Testis (tissue), 3 donors: ENCODE results near the gene CPZ. TPM values are rescaled to one million over a fixed set of nuclear protein-coding genes. Genes with fewer than 3 reads are reported as not detected.

Experiments used
- DNase-seq: peaks from one replicate; pipeline ENCODE4 v3.0.0-alpha.2; 2019
- H3K27ac ChIP-seq, 2 donors: fragments of 200-600 bp; sonication (generic); one replicate each; pipeline ENCODE4 v1.5.1; 2019
- H3K27me3 ChIP-seq: fragments of 200-600 bp; sonication (generic); one replicate; pipeline ENCODE4 v1.5.1; 2019
- H3K36me3 ChIP-seq: fragments of 200-600 bp; sonication (generic); one replicate; pipeline ENCODE4 v1.5.1; 2017; ENCODE audit warnings: low read depth; ENCODE audit errors: missing control alignments
- H3K4me1 ChIP-seq: fragments of 200-600 bp; sonication (generic); one replicate; pipeline ENCODE4 v1.5.1; 2019
- H3K4me3 ChIP-seq, 2 donors: fragments of 200-600 bp; sonication (generic); one replicate each; pipeline ENCODE4 v1.5.1; 2017 to 2019
- H3K9me3 ChIP-seq: fragments of 200-600 bp; sonication (generic); one replicate; pipeline ENCODE4 v1.5.1; 2017
- POLR2A ChIP-seq: fragments of 450-650 bp; IDR thresholded peaks from one replicate; pipeline ENCODE4 v1.6.1; 2017; ENCODE audit warnings: antibody characterized with exemption, mild to moderate bottlenecking, moderate library complexity
- WGBS, 2 donors: methylation state at CpG; one replicate each; pipeline ENCODE4 v1.1.5; 2018; 5-methylcytosine and 5-hydroxymethylcytosine counted together
- intact Hi-C: fragments of 100-400 bp; cut with DNase I; formaldehyde crosslinking; loops from one replicate; pipeline ENCODE4 v1.15.1; 2023; ENCODE audit warnings: low total_unique reads
- polyA plus RNA-seq: library from polyadenylated mRNA; stranded (reverse); fragments of 350-450 nt; fragmentation: Illumina TruSeq; extraction: RNeasy Lipid Tissue Mini Kit (QIAGEN cat#74804); gene quantifications from one replicate; pipeline ENCODE4 v1.2.3, GENCODE V29; 2014; ENCODE audit warnings: low read depth, low replicate concordance; ENCODE audit not compliant: insufficient read depth
- total RNA-seq, 2 donors: library from RNA; depleted of rRNA; stranded (reverse); fragments of >200 nt; gene quantifications; one replicate each; pipeline ENCODE4 v1.2.3, GENCODE V29; 2016
- TF ChIP-seq, protein P1 (sequence below), 3 experiments: fragments of 450-650 bp in 2 of 3; fragments of 200-600 bp in 1 of 3; sonication (generic) in 1 of 3; IDR thresholded peaks; one replicate each; pipeline ENCODE4 v1.5.1; 2016 to 2019; ENCODE audit warnings: antibody characterized with exemption in 3 of 3, mild to moderate bottlenecking in 2 of 3, moderate library complexity in 1 of 3

CPZ gene
- total and polyA plus RNA-seq, 3 donors from 2014 or later, result 2.0 to 21.9 (median 10.2) TPM

DNA sequence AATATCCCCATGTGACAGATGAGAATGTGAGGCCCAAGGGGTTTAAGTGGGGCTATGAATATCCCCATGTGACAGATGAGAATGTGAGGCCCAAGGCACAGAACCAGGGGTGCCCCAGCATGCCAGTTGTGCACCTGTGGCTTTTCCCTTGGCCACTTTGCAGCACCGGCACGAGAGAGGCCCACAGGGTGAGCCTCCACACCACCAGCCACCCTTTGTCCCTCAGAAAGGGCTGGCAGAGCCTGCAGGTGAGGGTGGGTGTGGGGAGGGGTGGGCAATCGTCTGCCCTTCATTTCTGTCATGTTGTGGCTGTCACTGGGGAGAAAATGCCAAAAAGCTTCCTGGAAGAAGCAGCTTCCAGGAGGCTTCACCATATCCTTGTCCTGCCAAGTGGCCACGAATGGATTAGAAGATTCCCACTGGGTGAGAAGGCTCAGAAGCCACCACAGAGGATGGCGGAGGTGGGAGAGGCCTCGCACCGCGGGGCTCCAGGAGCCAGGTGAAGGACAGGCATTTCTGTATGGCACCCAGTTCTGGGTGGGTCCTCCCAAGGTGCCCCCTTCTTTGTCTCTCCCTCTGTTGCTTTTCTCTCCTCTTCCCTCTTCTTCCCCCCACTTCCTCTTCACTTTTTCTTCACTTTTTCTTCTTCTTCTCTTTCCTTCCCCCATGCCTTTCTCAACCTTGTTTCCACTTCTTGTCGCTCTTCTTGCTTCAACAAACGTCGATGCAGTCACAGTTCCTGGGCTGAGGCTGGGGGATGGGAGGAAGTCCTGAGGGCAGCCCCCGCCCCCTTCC lies 12.8 kb upstream of the CPZ start:
- intact Hi-C loops, result no loop called here
- no peak for TF ChIP-seq POLR2A
- TF ChIP-seq, protein P1, sequence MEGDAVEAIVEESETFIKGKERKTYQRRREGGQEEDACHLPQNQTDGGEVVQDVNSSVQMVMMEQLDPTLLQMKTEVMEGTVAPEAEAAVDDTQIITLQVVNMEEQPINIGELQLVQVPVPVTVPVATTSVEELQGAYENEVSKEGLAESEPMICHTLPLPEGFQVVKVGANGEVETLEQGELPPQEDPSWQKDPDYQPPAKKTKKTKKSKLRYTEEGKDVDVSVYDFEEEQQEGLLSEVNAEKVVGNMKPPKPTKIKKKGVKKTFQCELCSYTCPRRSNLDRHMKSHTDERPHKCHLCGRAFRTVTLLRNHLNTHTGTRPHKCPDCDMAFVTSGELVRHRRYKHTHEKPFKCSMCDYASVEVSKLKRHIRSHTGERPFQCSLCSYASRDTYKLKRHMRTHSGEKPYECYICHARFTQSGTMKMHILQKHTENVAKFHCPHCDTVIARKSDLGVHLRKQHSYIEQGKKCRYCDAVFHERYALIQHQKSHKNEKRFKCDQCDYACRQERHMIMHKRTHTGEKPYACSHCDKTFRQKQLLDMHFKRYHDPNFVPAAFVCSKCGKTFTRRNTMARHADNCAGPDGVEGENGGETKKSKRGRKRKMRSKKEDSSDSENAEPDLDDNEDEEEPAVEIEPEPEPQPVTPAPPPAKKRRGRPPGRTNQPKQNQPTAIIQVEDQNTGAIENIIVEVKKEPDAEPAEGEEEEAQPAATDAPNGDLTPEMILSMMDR (IDR thresholded peaks at IDR 0.05), result no peak
- no peak for DNase-seq
- H3K4me1 ChIP-seq, result no peaks in the 10 kb centered on the region
- H3K27me3 ChIP-seq, result no peaks in the 10 kb centered on the region
- H3K27ac ChIP-seq, result no peak overlapping the region
- peak overlapping the region in 1 of 2 donors; percentile 23 for H3K4me3 ChIP-seq
- no peaks in the 10 kb centered on the region for H3K36me3 ChIP-seq
- 35 to 37% methylated on average over 9 to 12 of the region's 12 CpGs for WGBS, 2 donors
- no peaks in the 10 kb centered on the region for H3K9me3 ChIP-seq

DNA sequence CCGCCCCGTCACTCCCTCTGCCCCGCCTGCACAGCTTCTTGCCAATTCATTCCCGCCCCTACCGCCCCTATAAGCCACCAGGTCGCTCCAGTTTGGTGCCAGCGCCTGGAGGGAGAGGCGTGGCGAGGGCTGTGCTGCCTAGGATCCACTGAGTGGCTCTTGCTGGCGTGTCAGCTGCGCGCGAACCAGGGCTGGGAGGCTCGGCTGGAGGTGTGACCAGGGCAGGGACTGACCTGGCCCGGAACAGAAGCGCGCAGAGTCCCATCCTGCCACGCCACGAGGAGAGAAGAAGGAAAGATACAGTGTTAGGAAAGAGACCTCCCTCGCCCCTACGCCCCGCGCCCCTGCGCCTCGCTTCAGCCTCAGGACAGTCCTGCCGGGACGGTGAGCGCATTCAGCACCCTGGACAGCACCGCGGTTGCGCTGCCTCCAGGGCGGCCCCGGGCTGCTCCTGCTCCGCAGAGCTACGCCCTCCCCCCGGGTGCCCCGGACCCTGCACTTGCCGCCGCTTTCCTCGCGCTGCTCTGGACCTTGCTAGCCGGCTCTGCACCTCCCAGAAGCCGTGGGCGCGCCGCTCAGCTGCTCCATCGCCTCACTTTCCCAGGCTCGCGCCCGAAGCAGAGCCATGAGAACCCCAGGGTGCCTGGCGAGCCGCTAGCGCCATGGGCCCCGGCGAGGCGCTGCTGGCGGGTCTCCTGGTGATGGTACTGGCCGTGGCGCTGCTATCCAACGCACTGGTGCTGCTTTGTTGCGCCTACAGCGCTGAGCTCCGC lies 12.1 kb upstream of the CPZ start, which contains the start of gene GPR78:
TSS of gene GPR78 (plus strand) at position 72 of the 773 bp plus-strand sequence. CDS start at position 663, 591 bp downstream.
- no peaks in the 10 kb centered on the region for H3K9me3 ChIP-seq
- no peaks in the 10 kb centered on the region for H3K36me3 ChIP-seq

DNA sequence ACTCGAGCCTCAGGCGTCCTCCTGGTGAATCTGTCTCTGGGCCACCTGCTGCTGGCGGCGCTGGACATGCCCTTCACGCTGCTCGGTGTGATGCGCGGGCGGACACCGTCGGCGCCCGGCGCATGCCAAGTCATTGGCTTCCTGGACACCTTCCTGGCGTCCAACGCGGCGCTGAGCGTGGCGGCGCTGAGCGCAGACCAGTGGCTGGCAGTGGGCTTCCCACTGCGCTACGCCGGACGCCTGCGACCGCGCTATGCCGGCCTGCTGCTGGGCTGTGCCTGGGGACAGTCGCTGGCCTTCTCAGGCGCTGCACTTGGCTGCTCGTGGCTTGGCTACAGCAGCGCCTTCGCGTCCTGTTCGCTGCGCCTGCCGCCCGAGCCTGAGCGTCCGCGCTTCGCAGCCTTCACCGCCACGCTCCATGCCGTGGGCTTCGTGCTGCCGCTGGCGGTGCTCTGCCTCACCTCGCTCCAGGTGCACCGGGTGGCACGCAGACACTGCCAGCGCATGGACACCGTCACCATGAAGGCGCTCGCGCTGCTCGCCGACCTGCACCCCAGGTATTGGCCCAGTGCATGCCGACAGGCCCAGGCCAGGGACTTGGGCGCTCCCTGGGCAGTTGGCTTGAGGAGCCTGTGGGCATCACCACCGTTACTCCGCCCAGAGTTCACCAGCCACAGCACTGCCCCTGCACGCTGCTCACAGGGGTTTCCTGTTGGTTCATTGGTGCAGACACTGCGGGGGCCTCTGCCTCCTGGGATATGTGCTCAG lies 11.3 kb upstream of the CPZ start:
- WGBS, 2 donors, result 67% methylated on average over 66 of the region's 66 CpGs; no CpG with 5 or more reads in 1 of the 2 donors
- Histone ChIP-seq H3K36me3 (no peaks in the 10 kb centered on the region), H3K27me3 (no peaks in the 10 kb centered on the region), H3K27ac (no peak overlapping the region), H3K4me3 (peak overlapping the region in 1 of 2 donors; percentile 23), H3K9me3 (no peaks in the 10 kb centered on the region), H3K4me1 (no peaks in the 10 kb centered on the region)
- no peak for TF ChIP-seq POLR2A
- TF ChIP-seq, protein P1 (IDR thresholded peaks at IDR 0.05), result no peak
- no peak for DNase-seq
- intact Hi-C loops, result no loop called here

More for the DNA sequence above, 12.1 kb upstream of the CPZ start, which contains the start of gene GPR78:
- Histone ChIP-seq H3K27me3 (no peaks in the 10 kb centered on the region), H3K4me3 (peak within 1 kb of the TSS in 1 of 2 donors; percentile 23), H3K4me1 (no peaks in the 10 kb centered on the region), H3K27ac (no peak within 1 kb of the TSS)
- peak; percentile 51 for DNase-seq
- TF ChIP-seq, protein P1 (IDR thresholded peaks at IDR 0.05), result no peak
- TF ChIP-seq POLR2A, result no peak
- 3 to 4% methylated on average over 14 to 61 of the region's 63 CpGs for WGBS, 2 donors
- intact Hi-C loops, result no loop called here

DNA sequence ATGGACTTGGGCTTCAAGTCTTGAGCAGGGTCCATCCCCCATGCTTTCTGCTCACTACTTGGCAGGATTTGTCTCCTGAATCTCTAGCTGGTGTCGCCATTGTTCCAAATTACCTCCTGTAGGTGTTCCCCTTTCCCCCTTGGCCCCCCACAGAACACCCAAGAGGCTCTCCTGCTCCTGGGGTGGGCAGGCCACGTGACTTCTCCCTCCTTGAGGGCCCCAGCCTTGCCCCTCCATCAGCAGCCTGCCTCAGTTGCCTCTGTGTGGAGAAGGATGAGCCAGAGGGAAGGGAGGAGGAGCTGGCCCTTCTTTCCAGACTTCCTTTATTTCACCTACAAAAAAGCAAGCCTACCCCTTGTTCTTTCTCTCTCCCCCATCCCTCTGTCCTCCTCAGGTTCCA lies 10.5 kb upstream of the CPZ start:
- no peaks in the 10 kb centered on the region for H3K4me1 ChIP-seq
- intact Hi-C loops, result no loop called here
- H3K4me3 ChIP-seq, result no peak overlapping the region
- no peaks in the 10 kb centered on the region for H3K36me3 ChIP-seq
- no peak overlapping the region for H3K27ac ChIP-seq
- TF ChIP-seq, protein P1 (IDR thresholded peaks at IDR 0.05), result no peak
- WGBS, 2 donors, result 62 to 77% methylated on average over 2 of the region's 2 CpGs
- no peaks in the 10 kb centered on the region for H3K9me3 ChIP-seq
- no peak for DNase-seq
- H3K27me3 ChIP-seq, result no peaks in the 10 kb centered on the region
